Endothelial cell of umbilical vein (primary cell): ENCODE results near the gene NEMP2. TPM values are rescaled to one million over a fixed set of nuclear protein-coding genes. Genes with fewer than 3 reads are reported as not detected.

Experiments used
- BruUV-seq: library from RNA; stranded (reverse); fragments of 400-500 nt; replicated peaks from 2 replicates; lab custom pipeline; 2021; lab: Mats Ljungman, UMichigan
- CTCF ChIA-PET: fragments of 300-600, 350-600 bp; sonication (Branson Sonifier 250); formaldehyde crosslinking; loops from one replicate; lab custom pipeline; 2021; ENCODE audit warnings: antibody characterized with exemption, inconsistent platforms; lab: Charles Lee
- POLR2A ChIA-PET: fragments of 300-600, 350-600 bp; sonication (Branson Sonifier 250); formaldehyde crosslinking; loops from one replicate; lab custom pipeline; 2021; ENCODE audit warnings: antibody characterized with exemption, inconsistent platforms; lab: Charles Lee
- DNase-seq: peaks from one replicate; pipeline ENCODE4 v3.0.0-alpha.2; 2011; ENCODE audit warnings: low read depth, low spot score
- FAIRE-seq: peaks from 2 replicates; lab custom pipeline; 2011; peaks lifted over from hg19 to GRCh38; lab: Jason Lieb, UNC
- H2AFZ ChIP-seq: 2 replicates; pipeline ENCODE4 v1.6.0; 2012; ENCODE audit warnings: low read depth, low read length, control low read depth, inconsistent platforms
- H3K27ac ChIP-seq: 2 replicates; pipeline ENCODE4 v1.5.1; 2011; ENCODE audit warnings: low read depth, mild to moderate bottlenecking, control low read depth, low read length, moderate library complexity; ENCODE audit not compliant: insufficient read depth
- H3K27me3 ChIP-seq, 2 experiments: 2 replicates each; pipeline versions ENCODE4 v1.6.0 to v1.6.1; 2011; ENCODE audit warnings: low read length in 2 of 2, mixed read lengths in 1 of 2; ENCODE audit not compliant: control insufficient read depth in 2 of 2, insufficient read depth in 2 of 2
- H3K36me3 ChIP-seq, 2 experiments: 2 replicates in 1 of 2; 3 replicates in 1 of 2; pipeline ENCODE4 v1.5.1; 2011; ENCODE audit warnings: low read length in 2 of 2, mild to moderate bottlenecking in 1 of 2, moderate library complexity in 1 of 2; ENCODE audit not compliant: control insufficient read depth in 2 of 2, insufficient read depth in 2 of 2; ENCODE audit errors: extremely low read depth in 1 of 2
- H3K4me1 ChIP-seq: 3 replicates; pipeline ENCODE4 v1.5.1; 2011; ENCODE audit warnings: mild to moderate bottlenecking, low read length; ENCODE audit not compliant: control insufficient read depth, insufficient read depth; ENCODE audit errors: extremely low read depth
- H3K4me2 ChIP-seq: 2 replicates; pipeline ENCODE4 v1.6.1; 2011; ENCODE audit warnings: low read length, control low read depth, mixed read lengths; ENCODE audit not compliant: insufficient read depth
- H3K4me3 ChIP-seq, 3 experiments: fragments of 200-600 bp in 1 of 3; sonication (generic), shearing (Covaris generic) in 1 of 3; replicated peaks in 1 of 3; 2 replicates each; pipeline ENCODE4 v1.5.1; 2011 to 2016; ENCODE audit warnings: control low read depth in 3 of 3, low read length in 3 of 3, mild to moderate bottlenecking in 2 of 3, inconsistent platforms in 1 of 3, low read depth in 1 of 3, moderate library complexity in 1 of 3; ENCODE audit not compliant: insufficient read depth in 1 of 3
- H3K79me2 ChIP-seq: 2 replicates; pipeline ENCODE4 v1.6.0; 2012; ENCODE audit warnings: low read length, inconsistent platforms; ENCODE audit not compliant: control insufficient read depth, insufficient read depth
- H3K9ac ChIP-seq: replicated peaks from 2 replicates; pipeline ENCODE3; 2011; ENCODE audit warnings: low read length, control low read depth; ENCODE audit not compliant: insufficient read depth; ENCODE audit errors: extremely low read depth
- H3K9me1 ChIP-seq: replicated peaks from 3 replicates; pipeline ENCODE4 v1.6.0; 2011; ENCODE audit warnings: mild to moderate bottlenecking, low read length; ENCODE audit not compliant: control insufficient read depth, insufficient read depth; ENCODE audit errors: extremely low read depth
- H3K9me3 ChIP-seq: replicated peaks from 2 replicates; pipeline ENCODE4 v1.5.1; 2012; ENCODE audit warnings: low read length, inconsistent platforms; ENCODE audit not compliant: control insufficient read depth, insufficient read depth
- H4K20me1 ChIP-seq: replicated peaks from 2 replicates; pipeline ENCODE3; 2011; ENCODE audit warnings: mild to moderate bottlenecking, low read length; ENCODE audit not compliant: control insufficient read depth, insufficient read depth; ENCODE audit errors: extremely low read depth
- EZH2 ChIP-seq: IDR thresholded peaks from 2 replicates; pipeline ENCODE4 v1.6.1; 2012; ENCODE audit warnings: borderline replicate concordance, low read depth, mild to moderate bottlenecking, moderate library complexity, low read length, inconsistent platforms; ENCODE audit not compliant: severe bottlenecking
- FOS ChIP-seq: IDR thresholded peaks from 2 replicates; pipeline ENCODE4 v1.6.1; 2011; ENCODE audit warnings: mild to moderate bottlenecking, low read length, moderate library complexity, borderline replicate concordance; ENCODE audit not compliant: insufficient read depth
- GATA2 ChIP-seq: IDR thresholded peaks from 2 replicates; pipeline ENCODE4 v1.7.0; 2011; ENCODE audit warnings: low read depth, mild to moderate bottlenecking, moderate library complexity, mixed read lengths, low read length; ENCODE audit not compliant: insufficient read length, insufficient read depth
- JUN ChIP-seq: IDR thresholded peaks from 2 replicates; pipeline ENCODE4 v1.6.1; 2011; ENCODE audit warnings: borderline replicate concordance, low read depth; ENCODE audit not compliant: insufficient read length, insufficient read depth
- MYC ChIP-seq: IDR thresholded peaks from one replicate; pipeline ENCODE4 v1.6.1; 2011; ENCODE audit warnings: mild to moderate bottlenecking, low read depth, low read length
- POLR2A ChIP-seq: IDR thresholded peaks from 2 replicates; pipeline ENCODE4 v1.6.1; 2012; ENCODE audit warnings: low read depth, mild to moderate bottlenecking, control low read depth, low read length
- POLR2AphosphoS5 ChIP-seq: IDR thresholded peaks from 2 replicates; pipeline ENCODE4 v1.6.1; 2012; ENCODE audit warnings: low read depth, mild to moderate bottlenecking, control low read depth, low read length, moderate library complexity; ENCODE audit not compliant: insufficient read depth
- dilution Hi-C: fragments of 300-500 bp; cut with MboI; formaldehyde crosslinking; loops from one replicate; pipeline ENCODE4 v1.15.0; 2019; ENCODE audit warnings: low sequenced_read_pairs; ENCODE audit not compliant: extremely low pct_ligation_motif_present
- intact Hi-C: fragments of 100-400 bp; cut with micrococcal nuclease; formaldehyde crosslinking; loops from one replicate; pipeline ENCODE4 v1.10.0; 2022
- polyA plus RNA-seq, 4 experiments: library from polyadenylated mRNA; depleted of rRNA in 3 of 4; stranded (reverse) in 3 of 4; unstranded in 1 of 4; fragments of >200 nt; gene quantifications; 2 replicates each; pipeline versions ENCODE4 v1.2.1 to v1.2.3, GENCODE V29; 2011 to 2012; ENCODE audit warnings: missing spikeins in 1 of 4
- total RNA-seq: library from RNA; stranded (reverse); gene quantifications from 2 replicates; pipeline ENCODE4 v1.2.3, GENCODE V29; 2021
- TF ChIP-seq, protein P1 (sequence below): IDR thresholded peaks from 2 replicates; pipeline ENCODE4 v1.6.1; 2011; ENCODE audit not compliant: insufficient read depth, insufficient read length
- TF ChIP-seq, protein P2 (sequence below), 2 donors: IDR thresholded peaks; 1 replicate in 1 of 2; 2 replicates in 1 of 2; pipeline ENCODE4 v1.5.1; 2011; ENCODE audit warnings: low read length in 2 of 2, mild to moderate bottlenecking in 2 of 2, moderate library complexity in 2 of 2, control low read depth in 1 of 2, inconsistent platforms in 1 of 2, low read depth in 1 of 2; ENCODE audit not compliant: insufficient read depth in 1 of 2; ENCODE audit errors: extremely low read depth in 1 of 2

Gene NEMP2
- total and polyA plus RNA-seq, 2 donors (not counting 3 experiments of a cell fraction or from before 2014, with no cell fraction given), result 3.1 to 8.4 TPM

DNA sequence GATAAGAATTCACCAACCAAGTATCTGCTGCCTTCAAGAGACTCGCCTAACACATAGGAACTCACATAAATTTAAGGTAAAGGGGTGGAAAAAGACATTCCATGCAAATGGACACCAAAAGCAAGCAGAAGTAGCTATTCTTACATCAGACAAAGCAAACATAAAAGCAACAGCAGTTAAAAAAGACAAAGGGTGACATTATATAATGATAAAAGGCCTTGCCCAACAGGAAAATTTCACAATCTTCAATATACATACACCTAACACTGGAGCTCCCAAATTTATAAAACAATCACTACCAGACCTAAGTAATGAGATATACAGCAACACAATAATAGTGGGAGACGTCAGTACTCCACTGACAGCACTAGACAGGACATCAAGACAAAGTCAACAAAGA is 41.4 kb downstream of the NEMP2 start:
- Histone ChIP-seq H3K4me2 (no peak overlapping the region), H3K4me3 (no peak overlapping the region), H3K27ac (no peak overlapping the region), H3K27me3 (no peaks in the 10 kb centered on the region), H2AFZ (no peak overlapping the region), H4K20me1 (no peaks in the 10 kb centered on the region), H3K9me1 (no peaks in the 10 kb centered on the region), H3K9ac (no peak overlapping the region), H3K36me3 (no peaks in the 10 kb centered on the region), H3K79me2 (no peaks in the 10 kb centered on the region), H3K4me1 (no peaks in the 10 kb centered on the region), H3K9me3 (no peaks in the 10 kb centered on the region)
- DNase-seq (no peak), FAIRE-seq (no peak)
- TF ChIP-seq POLR2A, result no peak
- no peak for TF ChIP-seq POLR2AphosphoS5
- TF ChIP-seq, protein P1, sequence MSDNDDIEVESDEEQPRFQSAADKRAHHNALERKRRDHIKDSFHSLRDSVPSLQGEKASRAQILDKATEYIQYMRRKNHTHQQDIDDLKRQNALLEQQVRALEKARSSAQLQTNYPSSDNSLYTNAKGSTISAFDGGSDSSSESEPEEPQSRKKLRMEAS, result no peak
- TF ChIP-seq EZH2, result no peak
- no peak for TF ChIP-seq FOS
- no peak for TF ChIP-seq GATA2
- TF ChIP-seq, protein P2, sequence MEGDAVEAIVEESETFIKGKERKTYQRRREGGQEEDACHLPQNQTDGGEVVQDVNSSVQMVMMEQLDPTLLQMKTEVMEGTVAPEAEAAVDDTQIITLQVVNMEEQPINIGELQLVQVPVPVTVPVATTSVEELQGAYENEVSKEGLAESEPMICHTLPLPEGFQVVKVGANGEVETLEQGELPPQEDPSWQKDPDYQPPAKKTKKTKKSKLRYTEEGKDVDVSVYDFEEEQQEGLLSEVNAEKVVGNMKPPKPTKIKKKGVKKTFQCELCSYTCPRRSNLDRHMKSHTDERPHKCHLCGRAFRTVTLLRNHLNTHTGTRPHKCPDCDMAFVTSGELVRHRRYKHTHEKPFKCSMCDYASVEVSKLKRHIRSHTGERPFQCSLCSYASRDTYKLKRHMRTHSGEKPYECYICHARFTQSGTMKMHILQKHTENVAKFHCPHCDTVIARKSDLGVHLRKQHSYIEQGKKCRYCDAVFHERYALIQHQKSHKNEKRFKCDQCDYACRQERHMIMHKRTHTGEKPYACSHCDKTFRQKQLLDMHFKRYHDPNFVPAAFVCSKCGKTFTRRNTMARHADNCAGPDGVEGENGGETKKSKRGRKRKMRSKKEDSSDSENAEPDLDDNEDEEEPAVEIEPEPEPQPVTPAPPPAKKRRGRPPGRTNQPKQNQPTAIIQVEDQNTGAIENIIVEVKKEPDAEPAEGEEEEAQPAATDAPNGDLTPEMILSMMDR (IDR thresholded peaks at IDR 0.05; ENCODE audit: extremely low read depth in 1 of 2, insufficient read depth in 1 of 2, low read depth in 1 of 2, low read length in 2 of 2), result no peak
- no peak for TF ChIP-seq JUN
- no peak for TF ChIP-seq MYC
- ChIA-PET CTCF (interaction anchor here (1.2 kb wide), 1 partner anchor 13 kb away, joined by 4 read pairs; no protein-coding TSS in a partner anchor), POLR2A (no interaction called here)
- dilution Hi-C loops (no loop called here), intact Hi-C loops (no loop called here)
- no TSS peak for BruUV-seq
